ENCODE data around the gene LSG1.

GRCh38 chr3:194617143-194617671, 54.8 kb downstream of the LSG1 start:
- TF ChIP-seq, protein P1, sequence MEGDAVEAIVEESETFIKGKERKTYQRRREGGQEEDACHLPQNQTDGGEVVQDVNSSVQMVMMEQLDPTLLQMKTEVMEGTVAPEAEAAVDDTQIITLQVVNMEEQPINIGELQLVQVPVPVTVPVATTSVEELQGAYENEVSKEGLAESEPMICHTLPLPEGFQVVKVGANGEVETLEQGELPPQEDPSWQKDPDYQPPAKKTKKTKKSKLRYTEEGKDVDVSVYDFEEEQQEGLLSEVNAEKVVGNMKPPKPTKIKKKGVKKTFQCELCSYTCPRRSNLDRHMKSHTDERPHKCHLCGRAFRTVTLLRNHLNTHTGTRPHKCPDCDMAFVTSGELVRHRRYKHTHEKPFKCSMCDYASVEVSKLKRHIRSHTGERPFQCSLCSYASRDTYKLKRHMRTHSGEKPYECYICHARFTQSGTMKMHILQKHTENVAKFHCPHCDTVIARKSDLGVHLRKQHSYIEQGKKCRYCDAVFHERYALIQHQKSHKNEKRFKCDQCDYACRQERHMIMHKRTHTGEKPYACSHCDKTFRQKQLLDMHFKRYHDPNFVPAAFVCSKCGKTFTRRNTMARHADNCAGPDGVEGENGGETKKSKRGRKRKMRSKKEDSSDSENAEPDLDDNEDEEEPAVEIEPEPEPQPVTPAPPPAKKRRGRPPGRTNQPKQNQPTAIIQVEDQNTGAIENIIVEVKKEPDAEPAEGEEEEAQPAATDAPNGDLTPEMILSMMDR (IDR thresholded peaks at IDR 0.05) = no peak
- TF ChIP-seq ZFX (IDR thresholded peaks at IDR 0.05; ENCODE audit: borderline replicate concordance) = no peak

Data from 22Rv1 (cell line).